Measurements from ENCODE around the gene EEFSEC.

Gene EEFSEC

GRCh38 chr3:128402319-128402718 is 249.0 kb downstream of the EEFSEC start:
- no peak for DNase-seq

- no peak for DNase-seq
These were observed 249.7 kb downstream of the EEFSEC start for GRCh38 chr3:128402998-128403397.

- no peak for DNase-seq
These were observed 251.2 kb downstream of the EEFSEC start for GRCh38 chr3:128404276-128405068.

GRCh38 chr3:128405554-128406277 is 252.4 kb downstream of the EEFSEC start:
- DNase-seq: no peak

GRCh38 chr3:128407247-128407646 is 254.0 kb downstream of the EEFSEC start:
- DNase-seq: no peak

GRCh38 chr3:128408012-128408692 is 254.9 kb downstream of the EEFSEC start:
- DNase-seq: no peak

GRCh38 chr3:128408693-128409623 is 255.7 kb downstream of the EEFSEC start:
- DNase-seq: no peak

GRCh38 chr3:128409624-128410581 is 256.6 kb downstream of the EEFSEC start:
- DNase-seq: peak; percentile 16

GRCh38 chr3:128410669-128411573 is 257.6 kb downstream of the EEFSEC start:
- DNase-seq: no peak

- DNase-seq: peak; percentile 31
These were observed 258.3 kb downstream of the EEFSEC start for GRCh38 chr3:128411574-128412064.

- no peak for DNase-seq
These were observed 259.1 kb downstream of the EEFSEC start for GRCh38 chr3:128412180-128413002.

- no peak for DNase-seq
These were observed 259.7 kb downstream of the EEFSEC start for GRCh38 chr3:128413003-128413370.

- DNase-seq: no peak
These were observed 260.3 kb downstream of the EEFSEC start for GRCh38 chr3:128413413-128414205.

- peak; percentile 89 for DNase-seq
These were observed 262.0 kb downstream of the EEFSEC start for GRCh38 chr3:128415200-128415772.

- peak; percentile 92 for DNase-seq
These were observed 262.7 kb downstream of the EEFSEC start for GRCh38 chr3:128415773-128416577.

GRCh38 chr3:128416578-128417211 is 263.4 kb downstream of the EEFSEC start:
- peak; percentile 90 for DNase-seq

Measured in OCI-M1 (cell line).